SKM-1 (cell line): ENCODE results near the gene CLN5.

Source experiments
- DNase-seq: peaks from one replicate; lab custom pipeline; 2025; ENCODE audit not compliant: unreplicated experiment; lab: John Stamatoyannopoulos, UW

Gene CLN5

DNA sequence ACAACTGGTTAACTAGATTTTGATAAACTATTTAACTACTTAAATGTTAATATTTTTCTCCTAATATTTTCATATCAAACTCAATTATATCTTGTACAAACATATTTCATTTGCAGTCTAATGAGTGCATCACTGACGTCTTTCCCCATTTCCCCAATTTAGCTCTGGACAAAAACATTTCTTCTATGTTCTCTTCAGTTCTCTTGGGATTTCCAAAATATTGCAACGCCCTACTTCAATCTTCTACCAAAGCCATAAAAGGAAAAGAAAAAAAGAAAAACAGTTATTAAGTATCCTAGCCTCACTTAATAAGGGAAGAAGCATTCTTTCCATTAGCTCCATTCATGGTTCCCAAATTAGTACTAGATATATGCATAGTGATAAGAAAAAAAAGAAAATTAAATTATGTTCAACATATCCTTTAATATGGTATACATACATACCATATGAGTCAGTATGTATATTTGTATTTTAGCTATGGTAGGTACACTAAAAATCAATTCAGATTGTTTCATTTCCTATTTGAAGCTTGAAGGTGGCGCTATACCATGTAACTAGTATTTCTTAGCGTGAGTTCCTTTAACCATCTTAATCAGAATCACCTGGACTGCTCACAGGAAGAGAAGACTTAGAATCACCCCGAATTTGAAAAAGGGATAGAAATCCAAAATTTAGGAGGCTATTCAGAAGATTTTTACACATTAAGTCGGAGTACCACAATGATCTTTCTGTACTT lies 25.2 kb downstream of the CLN5 start:
- no peak for DNase-seq

DNA sequence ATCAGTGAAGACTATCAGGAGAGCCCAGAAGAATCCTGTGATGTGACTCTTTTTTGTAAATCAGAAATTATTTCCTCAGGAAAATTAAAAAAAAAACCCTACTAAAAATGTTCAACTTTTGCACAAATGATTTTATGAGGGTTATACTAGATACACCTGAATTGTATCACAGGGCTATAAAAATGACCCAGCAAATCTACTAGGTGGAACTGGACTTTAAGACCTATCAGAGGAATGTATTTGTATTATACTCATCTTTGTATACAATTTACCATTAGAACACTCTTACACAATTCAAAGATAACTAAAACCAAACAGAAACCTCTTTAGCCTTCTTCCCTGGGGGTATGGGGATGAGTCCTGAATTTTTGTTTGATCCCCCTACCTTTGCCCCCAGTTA lies 27.9 kb downstream of the CLN5 start:
- DNase-seq, result no peak

DNA sequence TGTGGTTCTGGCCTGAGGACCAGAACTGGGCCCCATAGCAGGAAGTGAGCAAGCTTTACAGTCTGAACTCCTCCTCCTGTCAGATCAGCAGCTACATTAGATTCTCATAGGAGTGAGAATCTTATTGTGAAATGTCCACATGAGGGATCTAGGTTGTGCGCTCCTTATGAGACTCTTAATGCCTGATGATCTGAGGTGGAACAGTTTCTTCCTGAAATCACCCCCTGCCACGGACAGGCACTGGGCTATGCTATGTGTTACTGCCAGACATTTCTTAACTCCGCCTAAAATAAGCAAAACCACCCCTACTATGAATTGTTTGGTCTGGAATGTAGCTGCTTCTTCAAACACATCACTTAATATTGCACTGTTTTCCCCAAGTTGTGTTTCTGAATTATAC lies 30.5 kb downstream of the CLN5 start:
- no peak for DNase-seq

DNA sequence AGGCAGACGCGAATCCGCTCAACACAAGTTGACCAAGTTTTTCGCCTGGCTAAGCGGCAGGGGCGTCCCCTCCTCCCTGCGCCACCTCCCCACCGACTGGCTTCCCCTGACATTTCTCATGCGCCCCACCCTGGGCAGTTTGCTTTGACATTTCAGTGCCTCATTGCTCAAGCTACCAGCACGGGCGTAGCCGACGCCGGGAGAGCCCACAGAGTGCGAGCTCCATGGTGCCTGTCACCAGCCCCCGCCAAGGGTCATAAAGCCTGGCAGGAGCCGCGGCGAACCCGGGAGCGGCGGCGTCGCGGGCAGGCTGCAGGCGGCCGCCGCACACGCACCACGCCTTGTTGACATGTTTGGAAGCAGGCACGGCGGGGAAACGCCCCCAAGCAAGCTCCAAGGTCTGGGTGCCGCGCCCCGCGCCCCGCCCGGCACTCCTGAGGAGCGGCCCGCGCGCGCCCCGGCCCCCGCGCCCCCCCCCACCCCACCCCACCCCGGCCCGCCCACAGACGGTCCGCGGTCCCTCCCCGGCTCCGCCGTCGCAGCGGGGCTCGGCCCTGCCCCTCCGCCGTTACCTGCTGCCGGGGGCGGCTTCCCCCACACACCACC lies 34.5 kb downstream of the CLN5 start:
- peak; percentile 59 for DNase-seq

DNA sequence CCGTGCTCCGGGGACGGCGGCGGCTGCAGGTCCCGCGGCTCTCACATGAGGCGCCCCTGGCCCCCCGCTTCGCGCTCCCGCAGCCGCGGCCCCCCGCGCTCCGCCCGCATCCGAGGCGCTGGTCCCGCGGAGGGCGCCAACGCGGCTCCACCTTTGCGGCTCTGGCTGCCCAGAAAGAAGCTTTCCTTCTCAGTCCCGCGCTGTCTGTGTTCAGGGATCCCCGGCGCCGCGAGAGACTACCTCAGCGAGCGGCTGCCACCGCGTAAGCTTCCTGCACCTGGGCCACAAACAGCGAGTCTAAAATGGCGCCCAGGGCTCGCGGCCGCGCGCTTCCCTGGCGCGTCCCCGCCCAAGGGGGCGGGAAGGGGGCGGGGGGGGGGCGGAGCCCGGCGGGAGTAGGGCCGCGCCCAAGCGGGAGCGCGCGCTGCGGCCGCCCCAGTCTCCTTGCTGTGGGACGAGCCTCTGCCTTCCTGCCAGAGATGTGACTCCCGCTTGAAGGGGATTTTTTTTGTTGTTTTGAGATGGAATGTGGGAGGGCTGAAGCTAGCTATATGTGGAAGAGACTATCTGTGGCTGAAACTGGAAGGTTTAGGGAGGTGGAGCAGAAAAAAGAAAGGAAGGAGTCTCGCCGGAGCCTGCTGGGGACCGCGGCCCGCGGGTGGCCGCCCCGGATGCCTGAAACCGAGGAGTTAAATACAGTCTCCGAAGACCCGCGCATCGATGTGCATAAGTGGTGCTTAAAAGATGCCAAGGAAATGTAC lies 35.2 kb downstream of the CLN5 start, which contains the start of gene FBXL3:
Gene FBXL3, minus strand, starts transcription at position 299 of the 761 bp plus-strand sequence. CDS start 5,299 bp downstream, outside the sequence.
- peak; percentile 56 for DNase-seq

DNA sequence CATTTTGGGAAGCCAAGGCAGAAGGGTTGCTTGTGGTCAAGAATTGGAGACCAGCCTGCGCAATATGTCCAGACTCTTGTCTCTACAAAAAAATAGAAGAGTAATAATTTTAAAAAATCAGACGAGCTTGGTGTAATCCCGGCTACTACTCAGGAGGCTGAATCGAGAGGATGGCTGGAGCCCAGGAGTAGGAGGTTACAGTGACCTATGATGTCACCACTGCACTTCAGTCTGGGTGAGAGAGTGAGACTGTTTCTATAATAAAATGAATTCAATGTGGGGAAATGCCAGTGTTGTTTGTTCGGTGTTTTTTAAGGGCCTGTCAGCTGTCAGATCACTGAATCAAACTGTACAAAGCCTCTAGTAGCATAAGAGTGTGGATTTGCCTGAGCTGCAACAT lies 36.3 kb downstream of the CLN5 start:
- DNase-seq, result no peak

DNA sequence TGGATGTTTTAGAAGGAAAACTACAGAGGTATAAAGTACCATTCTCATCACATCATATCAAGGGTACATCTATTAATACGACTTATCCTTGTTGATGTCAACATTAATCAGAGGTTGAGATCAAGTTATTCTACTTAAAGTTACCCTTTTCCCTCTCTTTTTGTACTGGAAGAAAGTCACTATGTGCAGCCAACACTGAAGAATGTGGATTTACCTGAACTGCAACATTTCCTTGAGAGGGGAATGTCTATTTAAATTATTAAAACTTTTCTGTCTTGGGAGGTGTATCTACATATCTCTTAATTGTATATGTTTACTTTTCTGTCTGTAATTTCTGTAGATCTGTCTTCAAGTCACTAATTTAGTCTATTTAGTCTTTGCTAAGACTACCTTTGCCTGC lies 37.6 kb downstream of the CLN5 start:
- DNase-seq, result no peak

DNA sequence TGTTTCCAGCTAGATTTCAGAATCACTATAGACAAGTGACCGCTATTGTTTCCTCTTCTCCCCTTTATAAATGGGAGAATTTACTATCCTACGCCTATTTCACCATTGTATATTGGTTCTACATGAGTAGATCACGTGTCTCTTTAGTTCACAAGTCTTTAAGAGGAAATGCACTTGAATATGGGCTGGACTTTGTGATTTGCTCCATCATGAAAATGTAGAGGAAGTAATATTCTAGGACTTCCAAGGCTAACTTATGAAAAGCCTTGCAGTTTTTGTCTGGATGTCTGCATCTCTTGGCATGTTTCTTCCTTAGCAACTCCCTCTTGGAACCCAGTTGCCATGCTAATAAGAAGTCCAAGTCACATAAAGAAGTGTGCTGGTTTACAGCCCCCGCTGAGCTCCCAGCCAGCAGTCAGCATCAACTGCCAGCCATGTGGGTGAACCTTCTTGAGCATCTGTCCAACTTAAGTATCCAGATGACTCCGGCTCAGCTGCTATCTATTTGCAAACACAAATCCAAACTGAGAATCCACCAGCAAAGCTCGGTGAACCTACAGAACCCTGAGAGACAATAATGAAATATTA lies 39.9 kb downstream of the CLN5 start:
- DNase-seq, result no peak

DNA sequence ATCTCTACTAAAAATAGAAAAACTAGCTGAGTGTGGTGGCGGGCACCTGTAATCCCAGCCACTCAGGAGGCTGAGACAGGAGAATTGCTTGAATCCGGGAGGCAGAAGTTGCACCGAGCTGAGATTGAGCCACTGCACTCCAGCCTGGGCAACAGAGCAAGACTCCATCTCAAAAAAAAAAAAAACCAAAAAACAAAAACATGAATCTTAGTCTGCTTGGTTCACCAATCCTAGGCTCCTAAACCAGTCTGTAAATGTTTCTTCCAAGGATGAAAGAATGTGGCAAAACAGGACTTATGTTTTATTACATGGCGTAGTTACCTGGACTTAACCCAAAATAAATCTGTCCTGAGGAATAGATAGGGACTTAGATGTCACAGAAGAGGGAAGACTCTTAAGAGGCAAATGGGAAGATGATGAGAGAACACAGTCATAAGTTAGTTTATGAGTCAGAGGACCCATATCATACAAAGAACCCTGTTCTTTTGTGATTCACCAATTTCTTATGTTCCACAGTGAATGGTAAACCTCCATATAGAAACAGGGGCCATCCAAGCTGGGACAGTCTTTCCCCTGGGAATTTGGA lies 41.9 kb downstream of the CLN5 start:
- DNase-seq, result no peak

DNA sequence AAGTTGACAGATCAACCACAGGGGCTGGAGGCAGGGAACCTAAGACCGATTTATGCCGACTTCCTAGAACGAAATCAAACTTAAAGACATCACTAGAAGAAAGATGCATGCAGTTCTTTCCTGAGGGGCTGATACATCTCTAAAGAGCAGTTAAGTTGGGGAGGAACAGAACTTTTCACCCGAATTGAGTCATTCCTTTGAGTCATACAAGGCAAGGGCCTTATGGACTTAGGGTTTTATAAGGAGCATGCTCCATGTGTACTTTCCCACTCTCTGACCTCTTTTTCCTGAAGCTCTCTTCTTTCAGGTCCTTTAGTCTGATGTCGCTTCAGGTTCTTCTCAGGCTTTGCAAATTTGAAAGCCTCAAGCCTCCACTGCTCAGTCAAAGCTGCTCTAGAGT lies 43.0 kb downstream of the CLN5 start:
- no peak for DNase-seq

DNA sequence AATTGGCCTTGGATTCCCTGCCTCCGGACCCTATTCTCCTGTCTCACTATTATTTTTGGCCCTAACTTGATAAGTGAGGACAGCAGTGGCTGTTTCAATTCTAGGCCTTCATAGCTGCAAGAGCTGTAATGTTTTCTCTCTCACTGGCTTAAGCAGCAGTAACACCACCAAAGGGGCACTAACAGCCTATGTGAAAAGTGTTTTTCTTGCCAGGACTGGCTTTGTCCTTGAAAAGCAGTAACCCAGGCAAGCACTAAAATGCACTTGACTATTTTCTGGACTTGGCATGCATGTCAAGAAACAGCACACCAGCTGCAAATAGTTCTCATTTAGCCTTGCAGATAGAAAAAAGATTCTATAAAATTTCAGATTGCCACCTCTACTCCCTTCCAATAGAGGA lies 44.4 kb downstream of the CLN5 start:
- DNase-seq, result no peak

DNA sequence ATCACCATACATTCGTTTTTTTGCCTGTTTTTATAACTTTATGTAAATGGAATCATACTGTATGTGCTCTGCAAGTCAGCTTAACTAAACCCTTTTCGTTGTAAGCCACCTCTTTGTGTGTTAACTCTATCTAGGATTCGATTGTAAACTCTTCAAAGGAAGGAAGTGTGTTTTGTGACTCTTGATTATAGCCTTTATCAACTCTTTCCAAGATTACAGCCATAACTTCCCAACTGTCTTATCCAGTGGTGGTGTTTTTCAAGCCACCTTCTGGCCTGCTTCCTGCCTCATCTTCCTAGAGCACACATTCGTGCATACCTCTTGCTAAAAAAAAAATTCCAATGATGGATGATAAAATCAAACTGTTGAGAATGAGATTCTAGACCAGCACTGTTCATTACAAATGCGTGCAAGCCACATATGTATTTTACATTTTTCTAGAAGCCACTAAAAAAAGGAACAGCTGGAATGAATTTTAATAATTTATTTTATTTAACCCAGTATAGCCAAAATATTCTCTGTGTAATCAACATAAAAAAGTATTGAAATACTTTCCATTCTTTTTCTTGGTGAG lies 47.1 kb downstream of the CLN5 start:
- no peak for DNase-seq

DNA sequence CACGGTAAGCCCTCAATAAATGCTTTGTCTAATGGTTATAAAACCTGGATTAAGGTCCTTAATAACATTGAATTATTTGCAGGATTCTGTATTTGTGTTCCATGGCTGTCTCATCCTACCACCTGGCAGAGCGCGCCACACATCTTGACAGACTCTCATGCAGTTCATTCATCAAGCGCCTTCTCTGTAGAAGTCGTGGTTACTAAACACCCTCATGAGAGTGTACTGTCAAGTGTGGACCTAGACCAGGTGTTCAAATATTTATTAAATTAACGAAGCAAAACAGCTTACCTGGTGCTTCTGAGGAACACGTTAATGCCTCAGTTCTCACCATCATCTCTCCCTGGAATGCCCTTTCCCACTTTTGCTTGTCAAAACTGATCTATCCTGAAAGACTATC lies 48.2 kb downstream of the CLN5 start:
- no peak for DNase-seq

DNA sequence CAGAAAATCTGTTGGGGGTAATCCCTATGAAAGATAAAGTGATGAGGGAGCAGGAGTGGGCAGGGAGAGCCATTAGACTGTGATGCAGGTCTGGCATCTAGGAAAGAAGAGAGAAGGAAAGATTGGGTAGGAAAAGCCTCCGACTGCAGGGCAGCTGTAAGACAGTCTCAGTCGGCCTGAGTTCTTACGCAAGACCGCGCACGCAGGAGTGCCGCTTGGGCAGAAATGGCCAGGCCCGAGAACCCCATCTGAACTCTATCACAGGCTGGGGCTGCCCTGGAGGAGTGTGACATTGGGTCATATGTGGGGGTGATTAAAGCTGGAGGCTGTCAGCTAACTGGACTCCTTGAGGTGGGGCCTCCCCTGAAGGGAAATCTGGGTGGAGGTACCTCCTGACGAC lies 49.0 kb downstream of the CLN5 start:
- DNase-seq, result no peak

DNA sequence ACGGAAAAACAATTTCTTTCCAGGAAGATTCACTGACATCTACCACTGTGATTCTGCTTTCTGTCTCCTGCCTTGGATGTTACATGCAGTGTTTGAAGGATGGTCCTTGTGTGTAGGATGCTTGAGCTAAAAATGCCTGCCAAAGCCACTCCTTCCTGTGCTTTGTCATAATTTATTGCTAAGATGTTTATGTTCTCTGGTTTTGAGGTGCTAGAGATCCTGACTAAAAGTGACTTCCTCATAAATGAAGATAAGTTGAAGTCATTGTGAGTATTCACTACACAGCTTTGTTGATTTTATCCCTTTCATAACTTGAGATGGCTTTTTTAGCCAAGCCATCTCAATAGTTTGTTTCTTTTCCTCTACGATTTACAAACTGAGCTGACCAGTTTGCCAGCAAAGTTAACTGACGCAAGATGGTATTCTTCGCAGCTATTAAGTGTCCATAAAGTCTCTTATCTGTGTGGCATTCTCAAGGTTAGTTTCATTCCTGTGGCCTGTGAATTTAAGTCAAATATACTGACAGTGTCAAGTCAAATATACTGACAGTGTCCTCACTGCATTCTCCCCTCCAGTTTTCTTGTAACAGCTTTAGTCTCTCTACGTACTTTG lies 50.8 kb downstream of the CLN5 start:
- DNase-seq, result no peak

DNA sequence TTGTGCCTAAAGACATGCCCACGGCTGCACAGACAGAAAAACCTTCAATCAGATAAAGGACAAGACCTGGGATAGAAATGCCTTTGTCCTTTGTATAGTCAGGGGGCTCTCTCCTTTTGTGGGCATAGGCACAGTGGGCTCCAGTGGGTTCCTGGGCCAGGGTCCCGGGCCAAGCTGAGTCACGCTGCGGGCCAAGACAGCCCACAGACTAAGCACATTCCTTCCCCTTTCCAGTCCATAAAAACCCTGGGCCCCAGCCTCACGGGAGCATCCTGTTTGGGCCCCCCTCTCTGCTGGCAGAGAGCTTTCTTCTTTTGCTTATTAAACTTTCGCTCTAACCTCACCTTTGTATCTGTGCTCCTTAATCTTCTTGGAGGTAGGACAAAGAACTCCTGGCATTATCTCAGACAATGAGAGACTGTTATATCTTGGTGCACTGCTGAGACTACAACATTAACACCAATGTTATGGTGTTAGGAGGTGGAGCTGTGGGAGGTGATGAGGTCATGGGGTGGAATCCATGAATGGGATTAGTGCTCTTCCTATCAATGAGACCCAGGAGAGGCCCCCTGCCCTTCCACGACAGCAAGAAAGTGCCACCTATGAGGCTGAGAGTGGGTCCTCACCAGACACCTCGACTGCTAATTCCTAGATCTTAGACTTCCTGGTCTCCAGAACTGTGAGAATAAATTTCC lies 55.9 kb downstream of the CLN5 start:
- no peak for DNase-seq

DNA sequence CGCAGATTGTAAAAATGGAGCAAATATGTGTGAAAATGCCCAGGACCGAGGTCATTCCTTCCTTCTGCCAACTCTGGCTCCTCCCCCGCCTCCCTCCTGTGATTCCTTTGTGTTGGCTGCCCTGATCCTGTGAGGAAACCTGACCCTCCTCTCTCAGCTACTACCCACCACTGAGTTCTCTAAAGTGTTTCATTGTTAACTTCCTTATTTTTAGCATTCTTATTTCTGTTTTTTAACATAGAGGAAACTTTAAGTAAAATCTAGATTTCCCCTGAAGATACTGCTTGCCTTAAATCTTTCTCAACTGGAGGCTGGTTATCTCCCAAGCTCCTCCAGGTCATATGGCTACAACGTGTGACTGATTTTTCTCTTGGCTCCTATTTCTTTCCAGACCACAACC lies 56.8 kb downstream of the CLN5 start:
- DNase-seq, result peak; percentile 41

DNA sequence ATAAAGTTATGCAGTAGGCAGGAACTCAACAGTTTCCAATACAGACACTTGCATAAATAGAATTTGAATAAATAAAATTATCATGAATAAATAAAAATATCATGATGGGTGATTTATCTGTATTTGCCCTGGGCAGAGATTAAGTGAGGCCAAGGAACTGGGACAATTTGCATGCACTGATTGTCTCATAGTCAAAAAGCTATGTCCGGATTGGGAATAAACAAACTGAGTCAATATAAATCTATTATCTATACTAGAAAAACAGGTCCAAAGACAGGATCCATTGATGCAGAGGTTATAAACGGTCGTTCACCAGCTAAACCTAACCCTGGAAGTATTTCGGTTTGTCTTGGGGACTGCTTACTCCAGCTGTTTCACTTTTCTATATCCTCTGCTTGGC lies 61.3 kb downstream of the CLN5 start:
- DNase-seq, result no peak
